Activated effector memory CD4-positive, alpha-beta T cell treated with Interleukin-2 at 50 U/mL for 16 hours (primary cell): ENCODE data around the gene OST4.
"Not testable (repeated sequence)": the region's sequence is repeated elsewhere in the genome, so short reads cannot be mapped to it uniquely, and the experiment has no call there.

Experiments used
- DNase-seq: peaks from one replicate; pipeline ENCODE4 v3.0.0-alpha.2; 2020

OST4 gene

GRCh38 chr2:27078267-27079194, 7.1 kb upstream of the OST4 start, which contains the start of gene EMILIN1:
EMILIN1 (plus strand) TSS chr2:27078615; CDS start chr2:27079066, 451 bp downstream.
- no peak for DNase-seq

DNA sequence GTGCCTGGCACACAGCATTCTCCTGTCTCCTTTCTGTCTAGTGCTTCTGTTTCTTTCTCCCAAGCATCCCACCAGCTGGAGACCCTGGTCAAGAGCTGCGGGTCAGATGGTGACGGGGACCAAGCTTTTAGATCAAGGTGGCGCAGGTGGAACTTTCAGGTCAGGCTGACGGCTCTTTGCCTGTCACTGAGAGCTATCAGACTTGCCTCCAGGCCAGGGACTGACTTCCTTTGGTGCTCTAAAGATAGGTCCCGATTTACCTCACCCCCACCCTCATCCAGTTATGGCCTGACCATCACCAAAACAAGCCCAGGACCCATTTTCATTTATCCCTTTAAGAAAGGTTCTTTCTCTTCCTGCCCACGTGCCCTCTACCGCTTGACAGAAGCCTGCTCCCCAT, 5.8 kb upstream of the OST4 start:
- DNase-seq, result no peak

GRCh38 chr2:27076323-27076722, 4.9 kb upstream of the OST4 start:
- DNase-seq, result no peak

GRCh38 chr2:27075566-27075871, 4.1 kb upstream of the OST4 start:
- DNase-seq, result not testable (repeated sequence)

GRCh38 chr2:27074738-27075565, 3.5 kb upstream of the OST4 start:
- DNase-seq, result peak; percentile 44

DNA sequence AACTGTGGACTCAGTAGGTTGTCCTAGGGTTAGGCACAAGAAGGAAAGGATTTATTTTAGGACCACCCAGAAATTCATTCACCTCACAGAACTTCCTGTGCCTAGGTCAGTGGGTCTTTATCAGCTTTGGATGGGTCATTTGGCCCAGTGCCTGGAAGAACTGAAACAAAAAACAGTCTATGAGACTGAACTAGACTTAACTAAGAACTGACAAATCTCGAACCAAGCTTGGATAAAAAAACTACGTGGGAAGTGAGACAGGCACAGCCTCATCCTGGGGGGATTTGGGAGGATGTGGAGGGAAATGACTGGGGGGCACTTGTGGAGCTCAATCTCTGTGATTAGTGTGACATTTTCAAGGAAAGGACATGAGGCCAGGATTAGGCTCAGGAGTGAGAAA, 2.3 kb upstream of the OST4 start:
- no peak for DNase-seq

DNA sequence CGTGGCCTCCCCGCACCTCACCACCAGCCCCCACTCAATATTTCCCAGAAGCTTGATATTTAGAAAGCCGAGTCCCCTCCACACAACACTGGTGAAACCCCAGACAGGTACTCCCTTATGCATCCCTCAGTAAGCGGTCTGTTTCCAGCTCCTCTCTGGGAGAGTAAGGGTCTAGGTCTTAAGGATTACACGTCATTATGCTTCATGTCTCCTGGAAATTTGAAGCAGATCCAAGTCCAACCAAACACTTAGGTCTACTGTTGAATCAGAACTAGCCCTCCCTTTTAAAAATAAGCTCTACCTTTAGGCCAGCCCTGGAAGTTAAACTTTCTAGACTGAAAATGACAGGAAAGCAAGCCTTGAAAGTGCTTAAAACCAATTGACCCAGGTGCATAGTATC, 1.5 kb upstream of the OST4 start:
- DNase-seq, result no peak

- no peak for DNase-seq
These were observed 756 bp upstream of the OST4 start for GRCh38 chr2:27071990-27072830.

- DNase-seq, result no peak
These were observed 689 bp downstream of the OST4 start for GRCh38 chr2:27070653-27071276.

- no peak for DNase-seq
These were observed 1.4 kb downstream of the OST4 start for GRCh38 chr2:27069961-27070618.

GRCh38 chr2:27069436-27069835, 2.0 kb downstream of the OST4 start:
- no peak for DNase-seq

DNA sequence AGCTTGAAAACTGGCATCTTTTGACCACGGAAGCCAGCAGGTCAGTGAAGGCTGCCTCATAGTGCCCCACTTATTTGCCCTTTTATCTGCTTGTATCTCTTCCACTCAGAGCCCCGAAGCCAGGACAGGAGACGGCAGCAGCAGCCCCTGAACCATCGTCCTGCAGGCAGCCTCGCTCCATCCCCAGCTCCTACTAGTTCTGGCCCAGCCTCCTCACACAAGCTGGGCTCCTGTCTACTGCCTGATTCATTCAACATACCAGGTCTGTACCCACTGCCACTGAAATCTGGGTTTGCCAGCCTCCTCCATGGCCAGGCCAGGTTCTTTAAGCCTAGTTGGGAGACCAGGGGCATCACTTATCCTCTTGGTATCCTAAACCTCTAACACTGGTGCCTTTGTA, 4.1 kb downstream of the OST4 start:
- DNase-seq, result no peak

GRCh38 chr2:27065128-27065527, 6.3 kb downstream of the OST4 start:
- no peak for DNase-seq

DNA sequence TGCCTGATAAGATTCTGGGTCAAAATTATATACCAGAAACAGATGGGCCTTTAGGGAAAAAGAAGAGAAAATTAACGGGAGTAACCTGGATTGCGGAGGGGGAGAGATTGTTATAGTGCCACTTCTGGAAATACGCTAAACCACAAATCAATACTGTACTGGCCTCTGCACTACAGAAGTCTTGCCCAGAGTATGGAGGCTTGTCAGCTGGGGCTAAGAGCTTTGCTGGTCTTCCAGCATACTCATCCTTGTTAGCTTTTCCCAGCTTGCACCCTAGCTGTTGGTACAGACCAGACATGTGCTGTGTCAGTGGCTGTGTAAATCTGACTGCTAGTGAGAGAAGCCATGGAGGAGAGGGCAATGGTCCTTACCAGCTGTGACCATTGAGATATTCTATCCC, 11.1 kb downstream of the OST4 start:
- no peak for DNase-seq

DNA sequence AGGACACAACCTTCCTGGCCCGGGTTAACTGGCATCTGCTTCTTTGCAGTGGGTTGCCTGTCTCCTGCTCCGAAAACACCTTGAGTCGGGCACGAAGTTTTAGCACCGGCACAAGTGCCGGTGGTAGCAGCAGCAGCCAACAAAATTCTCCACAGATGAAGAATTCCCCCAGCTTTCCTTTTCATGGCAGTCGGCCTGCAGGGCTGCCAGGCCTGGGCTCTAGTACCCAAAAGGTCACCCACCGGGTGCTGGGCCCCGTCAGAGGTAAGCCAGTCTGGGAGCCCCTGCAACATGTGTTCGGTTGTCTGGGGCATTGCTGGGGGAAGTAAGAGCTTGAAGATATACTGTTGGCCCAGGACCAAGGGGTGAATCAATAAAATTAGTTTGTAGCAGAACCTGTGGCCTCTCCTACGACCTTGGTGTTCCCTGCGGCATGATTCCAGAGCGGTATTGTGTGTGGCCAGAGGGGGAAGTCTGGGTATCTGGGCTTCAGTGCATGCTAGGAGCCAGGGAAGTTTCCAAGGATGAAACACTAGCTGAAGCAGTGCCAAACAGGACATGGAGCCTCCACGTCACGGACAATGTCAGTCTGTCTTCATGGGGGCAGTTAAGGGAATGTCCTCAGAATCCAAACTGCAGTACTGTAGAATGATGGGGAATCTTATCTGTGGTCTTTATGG, 12.2 kb downstream of the OST4 start:
- DNase-seq, result no peak

GRCh38 chr2:27058210-27058609, 13.2 kb downstream of the OST4 start:
- no peak for DNase-seq

DNA sequence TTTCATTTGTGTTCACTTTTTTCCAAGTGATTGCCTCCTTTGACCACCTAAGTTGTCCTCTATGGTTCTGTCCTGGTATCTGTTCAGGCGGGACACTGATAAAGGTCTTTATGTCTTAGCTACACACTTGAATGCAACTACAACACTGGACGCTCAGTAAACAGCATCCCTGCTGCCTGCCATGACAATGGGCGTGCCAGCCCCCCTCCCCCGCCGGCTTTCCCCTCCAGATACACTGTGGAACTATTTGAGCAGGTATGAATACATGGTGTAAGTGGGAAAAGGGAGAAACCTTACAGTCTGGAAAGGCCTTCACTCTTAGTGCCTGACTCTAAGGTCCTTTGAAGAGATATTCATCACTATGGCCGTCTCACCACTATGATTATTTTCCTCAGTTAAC, 14.3 kb downstream of the OST4 start:
- no peak for DNase-seq

DNA sequence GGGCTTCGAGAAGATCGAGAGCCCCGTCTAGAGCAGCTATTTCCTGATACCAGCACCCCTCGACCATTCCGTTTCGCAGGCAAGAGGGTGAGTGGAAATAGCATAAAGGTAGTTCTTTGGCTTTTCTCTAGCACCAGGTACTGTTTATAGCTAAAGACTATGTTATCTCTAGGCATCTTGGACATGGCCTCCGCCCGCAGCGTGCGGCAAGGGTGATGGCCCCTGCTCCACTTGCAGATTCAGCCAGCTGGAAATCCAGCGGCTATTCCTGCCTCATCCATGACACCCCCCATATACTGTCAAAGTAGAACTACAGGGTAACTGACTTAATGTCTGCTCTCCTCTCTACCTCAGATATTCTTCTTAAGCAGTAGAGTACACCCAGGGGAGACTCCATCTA, 16.7 kb downstream of the OST4 start:
- no peak for DNase-seq

GRCh38 chr2:27053776-27054175, 17.7 kb downstream of the OST4 start:
- DNase-seq, result no peak

GRCh38 chr2:27053321-27053720, 18.1 kb downstream of the OST4 start:
- DNase-seq, result no peak

DNA sequence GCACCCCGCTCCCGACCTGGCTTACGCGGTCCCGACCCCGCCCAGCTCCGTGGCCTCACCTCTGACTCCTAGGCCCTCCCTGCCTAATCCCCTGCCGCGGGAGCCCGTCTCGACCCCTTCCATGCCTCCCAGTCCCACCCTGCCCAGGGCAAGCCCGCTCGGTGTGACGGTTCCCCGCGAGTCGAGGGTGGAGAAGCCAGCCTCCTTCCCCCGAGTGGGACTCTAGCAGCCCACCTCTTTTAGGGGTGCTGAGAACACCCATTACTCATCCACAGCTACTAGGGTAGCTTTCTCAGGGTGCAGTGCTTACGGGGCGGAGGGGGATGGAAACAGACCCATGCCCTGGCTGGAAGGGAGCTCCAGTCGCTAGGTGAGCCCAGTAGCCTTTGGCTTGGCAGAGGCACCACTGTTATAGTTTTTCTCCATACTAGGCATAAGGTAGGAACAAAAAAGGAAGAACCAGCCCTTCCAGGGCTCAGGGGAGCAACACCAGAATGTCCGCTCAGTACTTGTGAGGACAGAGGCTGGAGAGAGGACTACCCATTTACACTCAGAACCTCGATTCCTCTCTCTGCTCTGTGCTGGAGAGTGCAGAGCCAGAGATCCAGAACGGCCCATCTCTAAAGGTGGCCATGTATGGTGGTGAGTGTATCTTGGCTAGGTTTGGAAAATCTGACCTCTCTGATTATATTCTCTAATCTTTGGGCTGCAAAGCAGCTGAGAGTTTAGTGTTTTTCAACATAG, 19.4 kb downstream of the OST4 start:
- DNase-seq, result no peak
